Measurements from ENCODE around the gene FLNC. TPM values are rescaled to one million over a fixed set of nuclear protein-coding genes. Genes with fewer than 3 reads are reported as not detected.

Gene FLNC
- total RNA-seq, 3 donors from 2014 or later = 6.9 to 267 (median 15.0) TPM

- no peak overlapping the region for H3K4me3 ChIP-seq
- TF ChIP-seq CTCF (IDR thresholded peaks at IDR 0.05) = peak; percentile 48
- H3K9me3 ChIP-seq = no peaks in the 10 kb centered on the region
- ATAC-seq (peak; percentile 70), DNase-seq (peak in 1 of 3 donors; percentile 53)
- H3K36me3 ChIP-seq (ENCODE audit: low read depth) = no peaks in the 10 kb centered on the region
- intact Hi-C loops (cut with DNase I, micrococcal nuclease) = loop anchor here (5.0 to 10.0 kb wide), 2 partner anchors 188 to 190 kb away; no protein-coding TSS in a partner anchor
- peaks cover 3% of the 10 kb centered on the region for H3K4me1 ChIP-seq (ENCODE audit: low read depth)
These were observed 74.4 kb downstream of the FLNC start for GRCh38 chr7:128904381-128905197.

GRCh38 chr7:128906001-128906765 lies 76.0 kb downstream of the FLNC start:
- H3K4me3 ChIP-seq = no peak overlapping the region
- no peaks in the 10 kb centered on the region for H3K36me3 ChIP-seq (ENCODE audit: low read depth)
- DNase-seq (no peak), ATAC-seq (no peak)
- H3K9me3 ChIP-seq = no peaks in the 10 kb centered on the region
- TF ChIP-seq CTCF (IDR thresholded peaks at IDR 0.05) = no peak
- intact Hi-C loops (cut with DNase I, micrococcal nuclease) = loop anchor here in 1 of 2 donors (10.0 kb wide), 1 partner anchor 189 kb away; no protein-coding TSS in a partner anchor
- H3K4me1 ChIP-seq (ENCODE audit: low read depth) = peaks cover 6% of the 10 kb centered on the region

GRCh38 chr7:128906766-128907559 lies 76.8 kb downstream of the FLNC start:
- H3K9me3 ChIP-seq = no peaks in the 10 kb centered on the region
- TF ChIP-seq CTCF (IDR thresholded peaks at IDR 0.05) = no peak
- ATAC-seq (no peak), DNase-seq (no peak)
- H3K4me3 ChIP-seq = no peak overlapping the region
- H3K4me1 ChIP-seq (ENCODE audit: low read depth) = peaks cover 10% of the 10 kb centered on the region
- intact Hi-C loops (cut with DNase I, micrococcal nuclease) = loop anchor here in 1 of 2 donors (10.0 kb wide), 1 partner anchor 188 kb away; no protein-coding TSS in a partner anchor
- H3K36me3 ChIP-seq (ENCODE audit: low read depth) = no peaks in the 10 kb centered on the region

Other genes starting within 250 kb of the FLNC start
- gene GARIN1A, start 158.1 kb upstream of the FLNC start, total RNA-seq = 1 to 10 TPM; 1.3 to 4.5 (median 1.9) TPM
- 100 to 1,000 TPM in 1 of 3 donors, 10 to 100 TPM in 2; 20.6 to 133 (median 54.4) TPM for gene CALU, start 91.0 kb upstream of the FLNC start, total RNA-seq
- not detected for gene OPN1SW, start 54.6 kb upstream of the FLNC start, total RNA-seq
- gene CCDC136, start 38.4 kb upstream of the FLNC start, total RNA-seq = 10 to 100 TPM in 1 of 3 donors, 1 to 10 TPM in 2; 2.1 to 37.7 (median 4.1) TPM
- gene ATP6V1F, start 32.5 kb downstream of the FLNC start, total RNA-seq = 10 to 100 TPM; 55.6 to 85.5 (median 82.4) TPM
- gene KCP, start 80.3 kb downstream of the FLNC start, total RNA-seq = 1 to 10 TPM in 2 of 3 donors, under 1 TPM in 1; 0.47 to 1.7 (median 1.4) TPM
- 10 to 100 TPM in 1 of 3 donors, 1 to 10 TPM in 2; 6.9 to 10.1 (median 9.0) TPM for gene IRF5, start 107.5 kb downstream of the FLNC start, total RNA-seq
- 10 to 100 TPM; 36.0 to 43.6 (median 38.7) TPM for gene TNPO3, start 224.7 kb downstream of the FLNC start, total RNA-seq